ENCODE measurements around the gene SH2B3.
"Not testable (repeated sequence)": the region's sequence is repeated elsewhere in the genome, so short reads cannot be mapped to it uniquely, and the experiment has no call there.

The SH2B3 gene

DNA sequence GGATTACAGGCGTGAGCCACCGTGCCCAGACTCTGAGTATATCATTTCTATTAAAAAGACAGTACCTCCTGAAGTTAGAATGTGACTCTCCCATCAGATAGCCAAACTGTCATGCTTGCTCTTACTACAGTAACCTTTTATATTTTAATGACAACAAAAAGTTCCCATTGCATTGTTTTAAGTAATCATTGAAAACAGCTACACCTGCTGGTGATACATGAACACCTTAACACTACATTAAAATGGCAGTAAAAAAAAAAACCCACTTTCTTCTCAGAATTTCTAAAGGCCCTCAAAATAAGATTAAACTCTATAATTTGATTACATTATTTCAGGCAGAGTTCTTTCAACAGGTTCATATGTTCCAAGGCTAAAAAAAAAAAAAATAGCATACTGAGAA is 76.7 kb downstream of the SH2B3 start:
- TF ChIP-seq, protein P1, sequence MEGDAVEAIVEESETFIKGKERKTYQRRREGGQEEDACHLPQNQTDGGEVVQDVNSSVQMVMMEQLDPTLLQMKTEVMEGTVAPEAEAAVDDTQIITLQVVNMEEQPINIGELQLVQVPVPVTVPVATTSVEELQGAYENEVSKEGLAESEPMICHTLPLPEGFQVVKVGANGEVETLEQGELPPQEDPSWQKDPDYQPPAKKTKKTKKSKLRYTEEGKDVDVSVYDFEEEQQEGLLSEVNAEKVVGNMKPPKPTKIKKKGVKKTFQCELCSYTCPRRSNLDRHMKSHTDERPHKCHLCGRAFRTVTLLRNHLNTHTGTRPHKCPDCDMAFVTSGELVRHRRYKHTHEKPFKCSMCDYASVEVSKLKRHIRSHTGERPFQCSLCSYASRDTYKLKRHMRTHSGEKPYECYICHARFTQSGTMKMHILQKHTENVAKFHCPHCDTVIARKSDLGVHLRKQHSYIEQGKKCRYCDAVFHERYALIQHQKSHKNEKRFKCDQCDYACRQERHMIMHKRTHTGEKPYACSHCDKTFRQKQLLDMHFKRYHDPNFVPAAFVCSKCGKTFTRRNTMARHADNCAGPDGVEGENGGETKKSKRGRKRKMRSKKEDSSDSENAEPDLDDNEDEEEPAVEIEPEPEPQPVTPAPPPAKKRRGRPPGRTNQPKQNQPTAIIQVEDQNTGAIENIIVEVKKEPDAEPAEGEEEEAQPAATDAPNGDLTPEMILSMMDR (conservative IDR thresholded peaks at IDR 0.05; ENCODE audit: low read length), result peak; percentile 48
- TF ChIP-seq EZH2phosphoT487 (IDR thresholded peaks at IDR 0.05; ENCODE audit: borderline replicate concordance), result no peak
- H4K20me1 ChIP-seq (ENCODE audit: insufficient read depth, low read length, poor library complexity, severe bottlenecking), result peaks cover 3% of the 10 kb centered on the region
- no peaks in the 10 kb centered on the region for H3F3A ChIP-seq (ENCODE audit: low read depth)
- H3K4me1 ChIP-seq (ENCODE audit: insufficient read depth, low read length, poor library complexity, severe bottlenecking), result no peaks in the 10 kb centered on the region
- no peak overlapping the region for H3K4me2 ChIP-seq (ENCODE audit: low read depth, low read length, poor library complexity, severe bottlenecking)
- no peak overlapping the region for H2AFZ ChIP-seq (ENCODE audit: low read length)
- H3K9me2 ChIP-seq (replicated peaks; ENCODE audit: low read depth, low read length), result no peaks in the 10 kb centered on the region
- no peaks in the 10 kb centered on the region for H3K27me3 ChIP-seq (ENCODE audit: insufficient read depth, low read length, poor library complexity, severe bottlenecking)
- no peaks in the 10 kb centered on the region for H3K79me2 ChIP-seq (ENCODE audit: insufficient read depth, low read length)
- H3K9me3 ChIP-seq (ENCODE audit: insufficient read depth, low read depth, low read length), result no peaks in the 10 kb centered on the region
- H3K9ac ChIP-seq (ENCODE audit: low read depth, low read length, poor library complexity, severe bottlenecking), result no peak overlapping the region
- no peak overlapping the region for H3K4me3 ChIP-seq (ENCODE audit: low read length, poor library complexity, severe bottlenecking)
- peaks cover 65% of the 10 kb centered on the region; the same call in 1 of the 2 replicates for H3K36me3 ChIP-seq (ENCODE audit: insufficient read depth, low read length)

DNA sequence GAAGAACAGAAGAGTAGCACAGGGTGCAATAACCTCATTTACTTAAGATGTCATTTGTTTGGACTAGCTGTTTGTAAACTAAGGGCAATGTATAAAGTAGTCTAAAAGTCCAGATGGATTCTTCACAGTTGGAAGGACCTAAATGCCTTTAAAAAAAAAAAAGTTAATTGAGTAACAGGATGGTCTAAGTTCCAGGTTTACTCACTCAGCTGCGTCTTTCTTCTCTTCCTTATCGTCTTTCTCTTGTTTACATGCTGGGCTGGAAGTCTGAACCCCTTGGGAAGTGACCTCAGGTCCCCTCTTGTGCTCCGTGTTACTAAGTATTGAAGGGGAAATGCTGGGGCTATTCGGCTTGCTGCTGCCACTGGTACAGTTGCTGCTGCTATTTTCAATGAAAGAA is 82.5 kb downstream of the SH2B3 start:
- Histone ChIP-seq H3K9me3 (ENCODE audit: insufficient read depth, low read depth, low read length) (no peaks in the 10 kb centered on the region), H3K27me3 (ENCODE audit: insufficient read depth, low read length, poor library complexity, severe bottlenecking) (no peaks in the 10 kb centered on the region), H3K9me2 (replicated peaks; ENCODE audit: low read depth, low read length) (no peaks in the 10 kb centered on the region), H2AFZ (ENCODE audit: low read length) (no peak overlapping the region), H3K4me1 (ENCODE audit: insufficient read depth, low read length, poor library complexity, severe bottlenecking) (no peaks in the 10 kb centered on the region), H3K9ac (ENCODE audit: low read depth, low read length, poor library complexity, severe bottlenecking) (no peak overlapping the region), H3K4me2 (ENCODE audit: low read depth, low read length, poor library complexity, severe bottlenecking) (no peak overlapping the region), H3K79me2 (ENCODE audit: insufficient read depth, low read length) (no peaks in the 10 kb centered on the region), H3F3A (ENCODE audit: low read depth) (no peaks in the 10 kb centered on the region), H4K20me1 (ENCODE audit: insufficient read depth, low read length, poor library complexity, severe bottlenecking) (no peaks in the 10 kb centered on the region), H3K36me3 (ENCODE audit: insufficient read depth, low read length) (peaks cover 83% of the 10 kb centered on the region), H3K4me3 (ENCODE audit: low read length, poor library complexity, severe bottlenecking) (no peak overlapping the region)
- no peak for TF ChIP-seq EZH2phosphoT487 (IDR thresholded peaks at IDR 0.05; ENCODE audit: borderline replicate concordance)
- TF ChIP-seq, protein P1 (conservative IDR thresholded peaks at IDR 0.05; ENCODE audit: low read length), result no peak

DNA sequence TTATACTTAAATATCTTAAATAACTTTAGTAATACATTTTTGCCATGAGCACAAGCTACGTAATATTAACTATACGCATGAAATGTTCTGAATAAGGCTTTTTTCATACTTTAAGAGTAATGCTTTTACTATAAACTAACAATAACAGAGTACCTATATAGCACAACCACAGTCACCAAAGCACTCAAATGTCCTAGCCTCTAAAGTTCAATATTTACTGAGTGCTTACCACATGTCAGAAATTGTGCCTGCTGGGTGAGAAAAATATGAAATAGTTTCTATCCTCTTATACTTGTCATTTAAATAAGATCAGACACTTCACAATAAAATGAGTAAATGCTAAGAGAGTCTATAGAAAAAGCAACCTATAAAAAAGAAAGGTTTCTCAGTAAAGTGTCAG is 83.1 kb downstream of the SH2B3 start:
- no peaks in the 10 kb centered on the region for H3K4me1 ChIP-seq (ENCODE audit: insufficient read depth, low read length, poor library complexity, severe bottlenecking)
- H3K36me3 ChIP-seq (ENCODE audit: insufficient read depth, low read length), result peaks cover 79% of the 10 kb centered on the region
- H3K9ac ChIP-seq (ENCODE audit: low read depth, low read length, poor library complexity, severe bottlenecking), result no peak overlapping the region
- no peaks in the 10 kb centered on the region for H3K9me2 ChIP-seq (replicated peaks; ENCODE audit: low read depth, low read length)
- no peaks in the 10 kb centered on the region for H4K20me1 ChIP-seq (ENCODE audit: insufficient read depth, low read length, poor library complexity, severe bottlenecking)
- no peaks in the 10 kb centered on the region for H3K79me2 ChIP-seq (ENCODE audit: insufficient read depth, low read length)
- no peak overlapping the region for H3K4me3 ChIP-seq (ENCODE audit: low read length, poor library complexity, severe bottlenecking)
- TF ChIP-seq EZH2phosphoT487 (IDR thresholded peaks at IDR 0.05; ENCODE audit: borderline replicate concordance), result no peak
- TF ChIP-seq, protein P1 (conservative IDR thresholded peaks at IDR 0.05; ENCODE audit: low read length), result no peak
- no peaks in the 10 kb centered on the region for H3K9me3 ChIP-seq (ENCODE audit: insufficient read depth, low read depth, low read length)
- H3K27me3 ChIP-seq (ENCODE audit: insufficient read depth, low read length, poor library complexity, severe bottlenecking), result no peaks in the 10 kb centered on the region
- H2AFZ ChIP-seq (ENCODE audit: low read length), result no peak overlapping the region
- H3K4me2 ChIP-seq (ENCODE audit: low read depth, low read length, poor library complexity, severe bottlenecking), result no peak overlapping the region
- no peaks in the 10 kb centered on the region for H3F3A ChIP-seq (ENCODE audit: low read depth)

DNA sequence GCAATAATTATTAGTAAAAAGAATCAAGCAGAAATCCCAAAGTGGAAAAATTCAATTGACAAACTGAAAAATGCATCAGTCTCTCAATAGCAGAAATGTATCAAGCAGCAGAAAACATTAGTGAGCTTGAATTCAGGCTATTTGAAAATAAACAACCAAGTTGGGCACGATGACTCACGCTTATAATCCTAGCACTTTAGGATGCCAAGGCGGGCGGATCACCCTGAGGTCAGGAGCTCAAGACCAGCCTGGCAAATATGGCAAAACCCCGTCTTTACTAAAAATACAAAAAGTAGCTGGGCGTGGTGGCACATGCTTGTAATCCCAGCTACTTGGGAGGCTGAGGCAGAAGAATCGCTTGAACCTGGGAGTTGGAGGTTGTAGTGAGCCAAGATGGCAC is 87.3 kb downstream of the SH2B3 start:
- not testable (repeated sequence) for H3K4me2 ChIP-seq (ENCODE audit: low read depth, low read length, poor library complexity, severe bottlenecking); H2AFZ ChIP-seq (ENCODE audit: low read length); H3K9me3 ChIP-seq (ENCODE audit: insufficient read depth, low read depth, low read length); H3F3A ChIP-seq (ENCODE audit: low read depth); H3K79me2 ChIP-seq (ENCODE audit: insufficient read depth, low read length); H3K9ac ChIP-seq (ENCODE audit: low read depth, low read length, poor library complexity, severe bottlenecking); H3K9me2 ChIP-seq (replicated peaks; ENCODE audit: low read depth, low read length); H3K27me3 ChIP-seq (ENCODE audit: insufficient read depth, low read length, poor library complexity, severe bottlenecking); H4K20me1 ChIP-seq (ENCODE audit: insufficient read depth, low read length, poor library complexity, severe bottlenecking); H3K4me1 ChIP-seq (ENCODE audit: insufficient read depth, low read length, poor library complexity, severe bottlenecking); H3K4me3 ChIP-seq (ENCODE audit: low read length, poor library complexity, severe bottlenecking)
- H3K36me3 ChIP-seq (ENCODE audit: insufficient read depth, low read length), result peaks cover 61% of the 10 kb centered on the region
